Duodenal mucosa (tissue), 2 donors: ENCODE results near the gene DPPA3.
"Not testable (repeated sequence)": the region's sequence is repeated elsewhere in the genome, so short reads cannot be mapped to it uniquely, and the experiment has no call there.

Experiments used
- H3K27ac ChIP-seq: one replicate; pipeline ENCODE4 v1.7.0; 2013; ENCODE audit warnings: low read depth, low read length
- H3K27me3 ChIP-seq, 2 donors: one replicate each; pipeline ENCODE4 v1.7.0; 2013; ENCODE audit warnings: low read length in 2 of 2, control low read depth in 1 of 2; ENCODE audit not compliant: insufficient read depth in 2 of 2, control insufficient read depth in 1 of 2
- H3K36me3 ChIP-seq, 2 donors: one replicate each; pipeline ENCODE4 v1.7.0; 2013; ENCODE audit warnings: low read length in 2 of 2, control low read depth in 1 of 2; ENCODE audit not compliant: insufficient read depth in 2 of 2, control insufficient read depth in 1 of 2
- H3K4me1 ChIP-seq, 2 donors: one replicate each; pipeline ENCODE4 v1.7.0; 2013; ENCODE audit warnings: low read length in 2 of 2, control low read depth in 1 of 2; ENCODE audit not compliant: insufficient read depth in 2 of 2, control insufficient read depth in 1 of 2
- H3K4me3 ChIP-seq, 2 donors: one replicate each; pipeline ENCODE4 v1.7.0; 2013; ENCODE audit warnings: low read length in 2 of 2, low read depth in 1 of 2
- H3K9ac ChIP-seq, 2 donors: one replicate each; pipeline ENCODE4 v1.7.0; 2013; ENCODE audit warnings: low read length in 2 of 2, low read depth in 1 of 2
- H3K9me3 ChIP-seq, 2 donors: one replicate each; pipeline ENCODE4 v1.7.0; 2013; ENCODE audit warnings: low read length in 2 of 2, control low read depth in 1 of 2; ENCODE audit not compliant: control insufficient read depth in 1 of 2

Gene DPPA3

GRCh38 chr12:7723926-7724325 is 12.7 kb downstream of the DPPA3 start:
- no peaks in the 10 kb centered on the region for H3K9me3 ChIP-seq
- no peaks in the 10 kb centered on the region for H3K27me3 ChIP-seq
- H3K4me3 ChIP-seq, result no peak overlapping the region
- H3K27ac ChIP-seq, result no peak overlapping the region
- H3K4me1 ChIP-seq, result no peaks in the 10 kb centered on the region
- no peaks in the 10 kb centered on the region for H3K36me3 ChIP-seq
- H3K9ac ChIP-seq, result no peak overlapping the region

GRCh38 chr12:7729746-7730145 is 18.5 kb downstream of the DPPA3 start:
- Histone ChIP-seq H3K9me3 (no peaks in the 10 kb centered on the region), H3K27me3 (no peaks in the 10 kb centered on the region), H3K9ac (no peak overlapping the region), H3K36me3 (no peaks in the 10 kb centered on the region), H3K27ac (no peak overlapping the region), H3K4me1 (no peaks in the 10 kb centered on the region), H3K4me3 (no peak overlapping the region)

- H3K9me3 ChIP-seq, H3K27ac ChIP-seq, H3K4me1 ChIP-seq, H3K9ac ChIP-seq, H3K36me3 ChIP-seq, H3K27me3 ChIP-seq, H3K4me3 ChIP-seq: not testable (repeated sequence)
These were observed 19.8 kb downstream of the DPPA3 start for GRCh38 chr12:7730984-7731383.

GRCh38 chr12:7731486-7731885 is 20.3 kb downstream of the DPPA3 start:
- no peak overlapping the region for H3K4me3 ChIP-seq
- H3K36me3 ChIP-seq, result no peaks in the 10 kb centered on the region
- no peak overlapping the region for H3K9ac ChIP-seq
- H3K27me3 ChIP-seq, result no peaks in the 10 kb centered on the region
- H3K4me1 ChIP-seq, result no peaks in the 10 kb centered on the region
- H3K9me3 ChIP-seq, result no peaks in the 10 kb centered on the region
- H3K27ac ChIP-seq, result no peak overlapping the region

- no peak overlapping the region for H3K27ac ChIP-seq
- H3K9me3 ChIP-seq, result no peaks in the 10 kb centered on the region
- no peaks in the 10 kb centered on the region for H3K27me3 ChIP-seq
- no peaks in the 10 kb centered on the region for H3K36me3 ChIP-seq
- no peaks in the 10 kb centered on the region for H3K4me1 ChIP-seq
- H3K4me3 ChIP-seq, result no peak overlapping the region
- no peak overlapping the region for H3K9ac ChIP-seq
These were observed 21.8 kb downstream of the DPPA3 start for GRCh38 chr12:7732993-7733392.

- H3K4me3 ChIP-seq, result no peak within 1 kb of the TSS
These were observed 36.0 kb downstream of the DPPA3 start, which contains the start of gene CLEC4C for GRCh38 chr12:7747246-7747645. Gene CLEC4C (minus strand): TSS chr12:7747375. CDS start chr12:7747348, 27 bp downstream.

GRCh38 chr12:7748852-7749251 is 37.6 kb downstream of the DPPA3 start:
- Histone ChIP-seq H3K9me3 (peaks cover 0 to 3% of the 10 kb centered on the region in 2 donors), H3K36me3 (no peaks in the 10 kb centered on the region), H3K27me3 (no peaks in the 10 kb centered on the region), H3K4me1 (no peaks in the 10 kb centered on the region), H3K27ac (no peak overlapping the region), H3K4me3 (no peak overlapping the region), H3K9ac (no peak overlapping the region)

More at GRCh38 chr12:7747246-7747645, 36.0 kb downstream of the DPPA3 start, which contains the start of gene CLEC4C:
- Histone ChIP-seq H3K4me1 (no peaks in the 10 kb centered on the region), H3K36me3 (no peaks in the 10 kb centered on the region), H3K9me3 (peaks cover 0 to 5% of the 10 kb centered on the region in 2 donors), H3K27ac (no peak within 1 kb of the TSS), H3K9ac (no peak within 1 kb of the TSS), H3K27me3 (no peaks in the 10 kb centered on the region)

- Histone ChIP-seq H3K27ac (no peak overlapping the region), H3K4me1 (no peaks in the 10 kb centered on the region), H3K36me3 (no peaks in the 10 kb centered on the region), H3K9me3 (no peaks in the 10 kb centered on the region), H3K9ac (no peak overlapping the region), H3K27me3 (no peaks in the 10 kb centered on the region), H3K4me3 (no peak overlapping the region)
These were observed 38.2 kb downstream of the DPPA3 start for GRCh38 chr12:7749442-7749841.

- Histone ChIP-seq H3K27ac (no peak overlapping the region), H3K4me3 (no peak overlapping the region), H3K4me1 (no peaks in the 10 kb centered on the region), H3K9me3 (no peaks in the 10 kb centered on the region), H3K9ac (no peak overlapping the region), H3K27me3 (no peaks in the 10 kb centered on the region), H3K36me3 (no peaks in the 10 kb centered on the region)
These were observed 39.1 kb downstream of the DPPA3 start for GRCh38 chr12:7750350-7750749.

GRCh38 chr12:7751394-7751793 is 40.2 kb downstream of the DPPA3 start:
- H3K27ac ChIP-seq, result no peak overlapping the region
- no peaks in the 10 kb centered on the region for H3K27me3 ChIP-seq
- no peak overlapping the region for H3K9ac ChIP-seq
- no peaks in the 10 kb centered on the region for H3K4me1 ChIP-seq
- H3K9me3 ChIP-seq, result no peaks in the 10 kb centered on the region
- H3K36me3 ChIP-seq, result no peaks in the 10 kb centered on the region
- no peak overlapping the region for H3K4me3 ChIP-seq
